Measurements from ENCODE around the gene KIF23.
"Not testable (repeated sequence)": the region's sequence is repeated elsewhere in the genome, so short reads cannot be mapped to it uniquely, and the experiment has no call there.

DNA sequence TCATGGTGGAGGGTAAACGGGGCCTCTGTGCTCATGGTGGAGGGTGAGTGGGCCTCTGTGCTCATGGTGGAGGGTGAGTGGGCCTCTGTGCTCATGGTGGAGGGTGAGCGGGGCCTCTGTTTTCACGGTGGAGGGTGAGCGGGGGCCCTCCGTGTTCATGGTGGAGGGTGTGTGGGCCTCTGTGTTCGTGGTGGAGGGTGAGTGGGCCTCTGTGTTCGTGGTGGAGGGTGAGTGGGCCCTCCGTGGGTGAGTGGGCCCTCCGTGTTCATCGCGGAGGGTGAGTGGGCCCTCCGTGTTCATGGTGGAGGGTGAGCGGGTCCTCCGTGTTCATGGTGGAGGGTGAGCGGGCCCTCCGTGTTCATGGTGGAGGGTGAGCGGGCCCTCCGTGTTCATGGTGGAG lies 30.1 kb upstream of the KIF23 start:
- TF ChIP-seq POLR2A (IDR thresholded peaks at IDR 0.05; ENCODE audit: low read length); GATA1 (IDR thresholded peaks at IDR 0.05; ENCODE audit: low read depth, low read length): not testable (repeated sequence)
